ENCODE data around the gene RTN4RL1. TPM values are rescaled to one million over a fixed set of nuclear protein-coding genes. Genes with fewer than 3 reads are reported as not detected.

The RTN4RL1 gene
- total RNA-seq, 1 donor from 2014 or later: not detected

DNA sequence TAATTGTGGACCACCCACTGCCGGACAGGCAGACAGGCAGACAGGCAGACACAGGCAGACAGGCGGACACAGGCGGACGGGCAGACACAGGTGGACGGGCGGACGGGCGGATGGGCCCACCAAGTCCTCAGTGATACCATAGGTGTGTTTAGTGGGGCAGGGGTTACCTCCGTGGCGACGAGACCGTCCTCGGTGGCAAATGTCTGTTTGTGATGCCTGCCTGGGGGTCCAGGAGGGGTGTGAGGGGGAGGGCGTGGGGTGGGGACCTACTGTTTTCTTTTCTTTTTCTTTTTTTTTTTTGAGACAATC lies 76.7 kb downstream of the RTN4RL1 start:
- no peak for DNase-seq (ENCODE audit: low spot score)

DNA sequence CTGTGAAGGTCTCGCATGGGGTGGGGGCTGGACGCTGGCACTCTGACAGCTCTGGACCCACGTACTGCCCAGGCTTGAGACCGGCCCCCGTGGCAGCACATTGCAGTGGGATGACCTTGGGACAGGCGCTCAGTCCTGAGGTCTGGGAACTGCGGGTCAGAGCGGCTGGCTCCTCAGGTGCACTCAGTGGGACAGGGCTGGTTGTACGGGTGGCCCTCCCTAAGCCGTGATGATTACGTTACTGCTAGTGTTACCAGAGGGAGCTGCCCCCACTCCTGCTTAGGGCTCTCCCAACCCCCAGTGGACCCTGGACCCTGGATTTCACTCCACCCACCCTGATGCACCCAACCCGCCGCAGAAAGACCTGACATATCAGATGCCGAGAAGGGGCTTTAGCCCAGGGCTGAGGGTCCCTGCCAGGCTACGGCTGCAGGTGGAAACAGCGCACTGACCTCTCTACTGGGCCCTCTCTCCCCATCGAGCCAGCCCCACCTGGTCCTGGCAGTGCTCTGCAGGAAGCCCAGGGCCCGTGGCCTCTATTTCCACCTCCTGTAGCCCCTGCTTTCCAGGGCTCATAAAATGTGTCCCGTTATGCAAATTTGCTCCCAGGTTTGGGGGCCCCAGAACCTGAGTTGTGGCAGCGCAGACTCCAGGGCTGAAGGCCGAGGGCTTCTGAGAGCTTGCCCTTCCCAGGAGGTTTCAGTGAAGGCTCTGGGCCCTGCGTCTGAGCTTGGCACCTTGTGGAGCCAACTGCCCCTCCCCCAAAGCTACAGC lies 77.2 kb downstream of the RTN4RL1 start:
- no peak for DNase-seq (ENCODE audit: low spot score)

DNA sequence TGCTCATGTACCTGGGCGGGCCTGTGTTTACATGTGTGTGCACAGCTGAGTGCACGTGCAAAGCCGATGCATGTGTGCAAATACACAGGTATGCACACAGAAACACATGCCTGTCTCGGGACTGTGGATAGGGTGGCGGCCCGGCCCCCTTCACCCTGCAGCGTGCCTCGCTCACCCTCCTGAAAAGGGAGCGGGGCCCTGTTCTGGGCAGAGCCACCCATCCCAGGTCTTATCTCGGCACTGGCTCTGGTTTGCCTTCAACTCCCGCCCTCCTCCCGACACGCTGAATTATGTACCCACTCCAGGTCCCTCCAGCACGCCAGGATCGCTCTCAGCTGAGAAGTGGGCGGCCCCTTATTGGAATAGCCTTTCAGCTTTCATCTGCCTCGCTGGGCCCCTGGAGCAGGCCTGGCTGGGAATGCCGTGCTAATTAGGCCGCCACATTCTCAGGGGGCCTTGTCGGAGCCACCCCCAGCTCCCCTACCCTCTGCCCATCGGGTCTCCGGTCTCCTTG lies 77.8 kb downstream of the RTN4RL1 start:
- peak; percentile 80 for DNase-seq (ENCODE audit: low spot score)

DNA sequence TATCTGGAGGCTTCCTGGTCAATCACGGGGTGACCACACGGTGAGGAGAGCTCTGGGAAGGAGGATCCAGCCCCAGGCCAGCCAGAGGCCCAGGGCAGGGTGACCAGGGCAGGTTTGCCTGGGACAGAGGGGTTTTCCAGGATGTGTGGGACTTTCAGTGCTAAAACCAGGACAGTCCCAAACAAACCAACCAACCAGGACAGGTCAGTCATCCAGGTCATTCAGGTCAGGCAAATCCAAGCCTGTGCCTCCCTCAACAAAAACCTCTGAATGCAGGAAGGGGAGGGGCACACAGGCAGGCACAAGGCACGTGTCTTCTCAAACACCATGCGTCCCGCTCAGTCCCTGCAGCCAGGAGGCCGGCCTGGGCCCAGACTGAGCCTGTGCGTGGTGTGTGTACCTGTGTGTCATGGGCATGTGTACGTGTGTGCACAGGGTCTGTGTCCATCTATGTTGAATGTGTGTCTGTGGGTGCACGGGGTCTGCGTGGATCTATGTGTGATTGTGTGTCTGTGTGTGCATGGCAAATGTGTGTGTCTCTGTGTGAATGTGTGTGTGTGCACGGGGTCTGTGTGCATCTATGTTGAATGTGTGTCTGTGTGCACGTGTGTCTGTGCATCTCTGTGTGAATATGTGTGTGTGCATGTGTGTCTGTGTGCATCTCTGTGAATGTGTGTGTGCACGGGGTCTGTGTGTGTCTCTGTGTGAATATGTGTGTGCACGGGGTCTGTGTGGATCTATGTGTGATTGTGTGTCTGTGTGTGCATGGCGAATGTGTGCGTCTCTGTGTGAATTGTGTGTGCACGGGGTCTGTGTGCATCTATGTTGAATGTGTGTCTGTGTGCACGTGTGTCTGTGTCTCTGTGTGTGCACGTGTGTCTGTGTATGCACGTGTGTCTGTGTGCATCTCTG lies 78.9 kb downstream of the RTN4RL1 start:
- no peak for DNase-seq (ENCODE audit: low spot score)

DNA sequence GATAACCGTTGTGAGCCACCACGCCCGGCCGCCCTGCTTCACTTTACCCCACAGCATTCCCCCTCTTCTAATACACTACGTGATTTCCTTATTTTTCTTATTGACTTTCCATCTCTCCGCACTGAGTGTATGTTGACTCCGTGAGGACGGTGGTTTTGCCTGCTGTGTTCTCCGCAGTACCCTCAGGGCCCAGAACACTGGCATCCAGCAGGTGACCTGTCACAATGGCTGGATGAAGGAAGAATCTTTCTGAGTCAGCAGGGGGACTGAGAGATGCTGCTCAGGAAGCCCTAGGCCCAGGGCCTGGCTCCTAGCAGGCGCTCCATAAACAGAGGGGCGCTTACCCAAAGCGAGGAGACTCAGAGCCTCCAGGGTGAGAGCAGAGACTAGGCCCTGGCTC lies 79.5 kb downstream of the RTN4RL1 start:
- DNase-seq (ENCODE audit: low spot score): no peak

DNA sequence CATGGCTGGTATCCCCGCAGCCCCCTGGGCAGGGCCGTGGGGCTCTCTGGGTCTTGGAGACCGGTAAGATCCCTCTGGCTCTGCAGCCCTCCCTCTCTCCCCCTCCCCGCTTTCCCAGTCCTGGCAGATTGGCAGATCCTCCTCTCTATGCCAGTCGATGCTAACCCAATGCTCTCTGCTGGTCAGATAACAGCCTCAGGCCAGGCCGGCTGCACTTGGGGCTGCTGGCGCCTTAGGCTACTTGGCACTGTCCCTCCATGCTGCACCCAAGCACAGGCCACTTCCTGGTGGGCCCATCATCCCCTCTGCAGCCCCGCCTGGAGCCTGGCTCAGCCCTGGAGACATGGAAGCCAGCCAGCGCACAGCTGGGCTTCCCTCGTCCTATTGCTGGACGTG lies 81.7 kb downstream of the RTN4RL1 start:
- DNase-seq (ENCODE audit: low spot score): no peak

DNA sequence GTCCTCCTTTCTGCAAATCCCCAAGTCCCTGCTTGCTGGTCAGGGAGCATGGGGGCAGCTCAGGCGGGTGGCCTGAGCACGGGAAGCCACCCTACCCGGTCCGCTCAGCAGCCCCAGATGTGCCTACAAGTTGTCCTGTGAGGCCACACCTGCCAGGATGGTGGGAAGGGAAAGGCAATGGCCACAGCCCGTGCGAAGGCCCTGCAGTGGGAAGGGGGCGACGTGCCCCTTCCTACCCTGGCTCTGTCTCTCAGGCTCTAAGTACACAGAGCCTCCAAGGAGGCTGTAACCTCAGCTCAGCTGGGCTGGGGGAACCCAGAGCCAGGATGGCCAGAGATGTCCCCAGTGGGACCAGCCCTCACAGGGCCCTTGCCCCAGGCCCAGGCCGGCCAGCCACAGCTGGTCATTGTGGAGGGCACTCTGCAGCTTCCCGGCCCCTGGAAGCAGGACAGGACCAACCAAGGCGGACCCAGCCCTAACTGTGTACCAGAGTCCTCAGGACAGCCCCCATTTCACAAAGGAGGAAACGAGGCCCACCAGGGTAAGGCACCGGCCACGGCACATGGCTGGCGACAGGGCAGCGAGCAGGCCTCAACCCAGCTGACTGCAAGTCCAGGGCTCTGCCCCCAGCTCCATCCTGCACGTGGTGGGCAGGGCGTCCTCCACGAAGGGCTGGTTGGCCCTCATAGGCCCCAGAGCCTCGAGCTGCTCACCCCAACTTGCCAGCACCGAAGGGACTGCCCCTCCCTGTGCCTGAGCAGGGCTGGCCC lies 82.3 kb downstream of the RTN4RL1 start:
- DNase-seq (ENCODE audit: low spot score): no peak

DNA sequence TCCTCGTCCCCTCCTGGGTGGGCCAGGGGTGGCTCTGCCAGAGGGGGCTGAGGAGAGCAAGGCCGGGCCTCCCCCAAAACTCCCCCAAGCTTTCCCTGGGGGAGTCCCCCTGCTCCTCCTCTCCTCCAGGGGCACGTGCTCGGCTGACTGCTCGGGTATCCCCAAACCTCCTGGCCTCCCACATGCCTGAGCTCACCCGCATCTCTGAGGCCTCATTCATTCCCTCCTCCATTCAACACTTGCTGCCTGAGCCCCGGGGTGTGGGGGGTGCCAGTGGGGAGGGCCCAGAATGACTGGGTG lies 83.1 kb downstream of the RTN4RL1 start:
- no peak for DNase-seq (ENCODE audit: low spot score)

DNA sequence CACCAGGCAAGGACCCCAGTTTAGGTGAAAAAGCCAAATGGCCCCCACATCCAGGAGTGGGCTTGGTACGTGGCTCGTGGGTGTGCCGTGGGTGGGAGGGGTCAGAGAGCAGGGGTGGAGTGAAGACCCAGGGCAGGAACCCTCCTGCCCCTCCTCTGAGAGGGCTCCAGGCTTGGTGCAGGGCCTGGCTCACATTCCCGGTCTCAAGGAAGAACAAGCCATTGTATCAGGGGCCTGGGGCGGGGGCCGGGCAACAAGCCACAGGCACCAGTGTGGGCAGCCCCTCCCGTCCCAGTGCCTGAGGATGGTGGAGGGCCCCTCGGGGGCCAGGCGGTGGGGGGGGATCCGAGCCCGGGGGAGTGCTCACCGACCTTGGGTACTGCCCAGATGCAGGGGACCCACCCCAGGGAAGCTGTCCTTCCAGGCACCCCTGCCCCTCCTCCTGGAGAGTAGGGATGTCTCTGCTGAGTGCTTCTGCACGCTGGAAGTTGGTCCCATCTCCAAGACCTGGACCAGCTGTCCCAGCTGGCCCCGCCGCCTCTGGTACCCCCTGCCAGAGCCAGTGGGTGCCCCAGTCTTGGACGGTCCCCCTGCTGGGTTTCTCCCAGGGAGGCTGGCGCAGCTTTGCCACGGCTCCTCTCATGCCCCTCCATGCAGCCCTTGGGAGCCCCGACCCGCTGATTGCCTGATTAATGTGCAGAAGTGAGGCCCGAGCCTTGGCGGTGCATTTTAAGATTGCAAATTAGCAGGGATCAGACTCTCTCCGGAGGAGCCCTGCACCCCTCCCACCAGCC lies 83.7 kb downstream of the RTN4RL1 start:
- DNase-seq (ENCODE audit: low spot score): no peak

DNA sequence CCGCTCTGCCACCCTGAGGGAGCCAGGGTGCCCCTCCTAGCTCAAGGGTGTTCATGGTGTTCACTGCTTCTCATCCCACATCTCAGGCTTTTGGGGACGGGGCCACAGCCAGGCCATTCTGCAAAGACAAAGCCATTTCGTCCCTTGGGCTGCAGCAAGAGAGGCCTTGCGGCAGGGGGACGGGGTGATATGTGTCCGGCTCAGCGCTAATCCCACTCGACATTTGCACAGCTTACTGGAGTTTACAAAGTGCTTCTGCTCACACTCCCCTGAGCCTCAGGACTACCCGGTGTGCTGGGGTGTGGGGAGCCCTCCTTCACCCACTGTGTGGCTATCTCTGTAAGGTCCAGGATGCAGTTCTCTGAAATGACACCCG lies 84.3 kb downstream of the RTN4RL1 start:
- no peak for DNase-seq (ENCODE audit: low spot score)

DNA sequence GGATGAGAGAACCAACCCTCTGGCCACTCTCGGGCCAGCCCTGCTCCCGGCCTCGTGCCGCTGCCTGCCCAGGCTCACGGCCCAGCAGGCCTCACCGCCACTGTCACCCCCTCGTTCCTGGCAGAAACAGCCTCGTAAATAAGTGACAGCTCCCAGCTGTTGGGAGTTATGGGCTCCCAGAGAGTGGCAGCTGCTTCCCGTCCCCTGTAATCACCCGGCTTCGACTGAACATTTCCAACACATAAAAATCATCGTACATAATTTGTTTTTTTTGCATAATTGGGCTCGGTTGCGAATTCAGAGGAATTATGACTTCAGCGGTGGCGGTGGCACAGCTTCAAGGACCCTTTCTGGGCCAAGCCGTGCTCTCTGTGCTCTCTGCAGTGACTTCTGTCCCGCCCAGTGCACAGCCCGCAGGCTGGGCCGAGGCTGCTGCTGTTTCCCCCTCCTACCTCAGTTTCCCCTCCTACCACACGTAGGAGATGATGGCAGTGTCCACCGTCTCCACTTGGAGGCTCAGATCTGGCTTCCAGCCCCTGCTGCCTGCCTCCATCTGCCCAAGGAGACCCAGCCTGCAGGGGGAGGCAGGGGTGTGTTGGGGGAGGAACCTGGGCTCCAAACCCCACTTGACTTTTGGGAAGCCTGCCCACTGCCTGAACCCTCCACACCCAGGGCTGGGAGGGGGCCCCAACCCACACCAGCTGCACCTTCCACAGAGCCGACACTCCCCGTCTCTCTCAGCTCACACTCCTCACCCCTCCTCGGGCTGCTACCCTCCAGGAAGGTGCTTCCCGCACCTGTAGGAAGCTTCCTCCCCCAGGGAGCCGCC lies 84.9 kb downstream of the RTN4RL1 start:
- peak; percentile 33 for DNase-seq (ENCODE audit: low spot score)

DNA sequence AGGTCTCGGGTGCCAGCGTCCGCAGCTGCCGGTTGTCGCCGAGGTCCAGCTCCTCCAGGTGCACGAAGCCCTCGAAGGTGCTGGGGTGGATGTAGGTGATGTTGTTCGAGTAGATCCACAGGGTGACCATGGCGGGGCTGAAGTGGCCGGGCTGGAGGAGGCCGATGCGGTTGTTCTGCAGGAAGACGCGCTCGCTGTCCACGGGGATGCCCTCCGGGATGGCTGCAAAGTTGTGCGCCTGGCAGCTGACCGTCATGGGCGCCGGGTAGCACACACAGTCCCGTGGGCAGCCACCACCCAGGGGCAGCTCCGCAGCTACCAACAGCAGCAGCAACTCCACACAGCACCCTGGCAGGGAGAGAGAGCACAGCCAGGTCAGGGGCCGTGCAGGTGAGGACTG lies 87.7 kb downstream of the RTN4RL1 start:
- no peak for DNase-seq (ENCODE audit: low spot score)

DNA sequence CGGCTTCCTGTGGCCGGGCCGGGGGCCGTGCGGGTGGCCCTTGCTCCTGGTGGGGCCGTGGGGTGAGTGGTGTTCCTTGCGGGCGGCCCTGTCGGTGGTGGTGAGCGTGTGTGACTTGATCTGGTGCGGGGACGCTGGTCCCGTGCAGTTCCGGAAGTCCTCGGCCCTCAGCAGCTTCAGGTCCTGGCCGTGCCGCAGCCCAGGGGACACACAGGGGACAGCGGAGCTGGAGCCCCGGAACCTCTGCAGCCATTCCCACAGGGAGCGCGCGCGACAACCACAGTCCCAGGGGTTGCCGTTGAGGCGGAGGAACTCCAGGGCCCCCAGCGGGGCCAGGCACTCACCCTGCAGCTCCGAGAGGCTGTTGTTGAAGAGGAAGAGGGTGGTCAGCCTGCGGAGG lies 88.4 kb downstream of the RTN4RL1 start:
- DNase-seq (ENCODE audit: low spot score): no peak

DNA sequence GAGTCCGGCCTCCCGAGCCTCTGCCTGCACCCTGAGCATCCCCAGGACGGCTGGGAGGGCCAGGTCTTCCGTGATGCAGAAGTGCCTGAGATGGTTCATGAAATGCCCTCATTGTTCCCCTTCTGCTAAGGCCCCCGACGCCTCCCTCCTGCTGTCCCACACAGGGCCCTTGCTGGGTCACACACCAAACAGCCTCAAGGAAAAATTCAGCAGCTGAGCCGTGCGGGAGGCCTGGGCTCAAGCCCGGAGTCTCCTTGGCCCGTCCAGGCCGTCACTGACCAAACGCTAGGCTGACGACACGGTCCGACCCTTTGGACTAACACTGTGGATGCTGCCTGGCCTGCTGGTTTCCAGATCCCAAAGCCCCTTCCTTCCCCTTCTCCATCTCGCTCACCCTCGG lies 90.2 kb downstream of the RTN4RL1 start:
- no peak for DNase-seq (ENCODE audit: low spot score)

DNA sequence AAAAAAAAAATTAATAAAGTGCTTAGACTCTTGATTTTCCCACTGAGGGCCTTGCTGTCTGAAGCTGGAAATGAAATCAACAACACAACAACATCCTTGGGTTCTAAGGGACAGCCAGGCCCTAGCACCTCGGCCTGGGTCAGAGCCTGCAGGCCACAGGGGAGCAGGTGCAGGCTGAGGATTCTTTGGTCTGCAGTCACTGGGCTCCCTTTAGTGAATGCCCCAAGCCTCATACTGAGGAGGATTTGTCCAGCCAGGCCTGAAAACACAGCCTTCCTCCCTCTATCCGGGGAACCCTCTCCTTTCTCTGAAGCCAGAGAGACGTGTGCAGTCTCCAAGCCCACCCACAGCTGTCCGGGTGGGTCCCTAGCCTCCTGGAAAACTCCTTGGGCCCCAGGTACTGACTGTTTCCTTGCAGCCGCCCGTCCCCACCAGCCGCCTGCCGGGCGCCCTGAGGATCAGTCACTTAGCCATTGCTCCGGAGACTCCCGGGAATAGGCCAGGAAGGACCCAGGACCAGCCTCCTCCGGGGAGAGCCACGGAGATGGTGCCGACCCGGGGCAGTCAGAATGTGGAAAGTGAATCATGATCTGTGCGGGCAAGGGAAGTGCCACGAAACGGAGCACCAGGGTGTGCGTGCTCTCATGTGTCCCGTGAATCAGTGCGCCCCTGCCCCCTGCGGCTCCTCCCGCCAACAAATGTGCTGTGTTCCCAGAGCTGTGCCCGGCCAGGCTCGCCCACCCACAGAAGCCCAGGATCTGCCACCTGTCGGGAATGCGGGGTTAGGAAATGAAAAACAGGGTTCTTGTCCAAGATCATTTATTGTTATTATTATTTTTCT lies 91.0 kb downstream of the RTN4RL1 start:
- no peak for DNase-seq (ENCODE audit: low spot score)

DNA sequence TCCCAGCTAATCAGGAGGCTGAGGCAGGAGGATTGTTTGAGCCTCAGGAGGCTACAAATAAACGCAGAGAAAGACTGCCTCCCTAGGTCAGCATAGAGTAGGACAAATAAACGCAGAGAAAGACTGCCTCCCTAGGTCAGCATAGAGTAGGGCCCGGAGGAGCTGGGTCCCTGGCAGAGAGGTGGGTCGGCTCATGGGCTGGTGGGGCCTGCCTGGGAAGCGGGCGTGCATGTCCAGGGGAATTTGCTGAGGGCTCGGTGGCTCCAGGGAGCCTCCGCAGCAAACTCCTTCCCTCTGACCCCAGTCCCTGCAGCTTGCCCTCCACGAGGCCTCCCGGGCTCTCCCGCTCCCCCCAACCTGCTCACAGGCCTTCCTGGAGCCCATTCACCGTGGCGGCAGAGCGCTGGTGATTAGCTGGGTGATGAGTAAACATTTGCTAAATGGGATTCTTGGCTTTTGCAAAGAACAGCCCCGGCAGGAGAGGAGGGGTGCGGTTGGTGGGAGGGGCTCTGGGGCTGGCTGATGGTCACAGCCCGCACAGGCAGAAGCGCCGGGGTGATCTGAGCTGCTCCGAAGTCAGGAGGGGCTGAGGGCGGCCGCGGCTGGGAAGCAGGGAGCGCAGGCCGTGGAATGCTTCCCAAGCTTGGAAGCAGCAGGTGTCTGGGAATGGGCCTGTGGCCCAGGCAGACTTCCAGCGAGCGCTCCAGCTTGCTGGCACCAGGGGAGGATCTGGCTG lies 93.1 kb downstream of the RTN4RL1 start:
- peak; percentile 12 for DNase-seq (ENCODE audit: low spot score)

DNA sequence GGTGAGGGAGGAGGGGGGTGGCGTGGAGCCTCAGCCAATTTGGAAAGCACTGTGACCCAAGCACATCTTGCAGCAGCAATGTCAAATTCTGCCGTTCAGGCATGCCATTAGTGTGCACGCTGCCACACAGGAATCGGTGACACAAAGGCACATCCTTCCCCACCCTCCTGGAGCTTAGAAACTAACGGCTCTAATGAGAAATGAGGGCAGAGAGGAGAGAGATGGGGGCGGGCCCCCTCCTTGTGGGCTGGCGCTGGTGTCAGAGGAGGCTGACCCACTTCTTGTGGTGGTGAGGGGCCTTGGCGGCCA lies 94.8 kb downstream of the RTN4RL1 start:
- DNase-seq (ENCODE audit: low spot score): no peak

DNA sequence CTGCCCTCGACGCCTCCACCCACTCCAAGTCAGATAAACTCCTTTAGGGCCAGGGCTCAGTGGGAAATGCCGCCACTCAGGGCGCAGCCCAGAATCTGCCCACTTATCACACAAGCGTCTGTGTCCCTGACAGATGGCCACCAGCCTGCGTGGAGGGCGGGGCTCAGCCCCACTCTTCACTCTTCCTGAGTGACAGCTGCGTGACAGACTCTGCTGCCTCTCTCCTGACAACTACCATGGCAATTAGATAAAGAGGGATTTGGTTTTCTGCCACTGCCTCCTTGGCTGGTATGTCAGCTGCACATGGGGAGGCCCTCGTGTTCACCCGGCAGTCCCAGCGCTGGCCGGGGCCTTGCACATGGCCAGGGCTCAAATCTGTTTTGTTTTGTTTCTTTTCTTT lies 96.2 kb downstream of the RTN4RL1 start:
- DNase-seq (ENCODE audit: low spot score): no peak

DNA sequence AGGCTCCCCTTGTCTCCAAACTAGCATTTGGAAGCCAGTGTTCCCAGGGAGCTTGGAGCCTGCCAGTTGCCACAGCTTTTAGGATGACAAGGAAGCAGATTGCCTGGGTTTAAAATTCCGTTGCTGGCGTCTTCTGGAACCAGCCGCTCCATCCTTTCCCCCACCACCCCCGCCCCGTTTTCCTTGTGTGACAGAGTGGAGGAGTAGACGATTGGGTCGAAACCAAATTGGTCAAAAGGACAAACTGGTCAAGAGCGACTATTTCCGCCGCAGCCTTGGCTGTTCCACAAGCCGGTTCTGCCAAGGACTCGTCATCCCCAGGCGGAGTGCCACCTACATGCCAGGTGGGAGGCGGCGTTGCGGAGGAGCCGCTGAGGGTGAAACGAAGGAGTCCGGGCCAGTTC lies 104.2 kb downstream of the RTN4RL1 start:
- no peak for DNase-seq (ENCODE audit: low spot score)

All from umbilical cord (tissue), 2 donors.